ENCODE results near the gene IDH3B. TPM values are rescaled to one million over a fixed set of nuclear protein-coding genes. Genes with fewer than 3 reads are reported as not detected.
A peak's percentile ranks its signal among the peaks of the same experiment; 100 is the strongest.

IDH3B gene
- total and polyA plus RNA-seq, 9 of the 15 experiments (the other 6 are each of a cell fraction or from before 2014, with no cell fraction given): 91.7 to 224 (median 155) TPM

DNA sequence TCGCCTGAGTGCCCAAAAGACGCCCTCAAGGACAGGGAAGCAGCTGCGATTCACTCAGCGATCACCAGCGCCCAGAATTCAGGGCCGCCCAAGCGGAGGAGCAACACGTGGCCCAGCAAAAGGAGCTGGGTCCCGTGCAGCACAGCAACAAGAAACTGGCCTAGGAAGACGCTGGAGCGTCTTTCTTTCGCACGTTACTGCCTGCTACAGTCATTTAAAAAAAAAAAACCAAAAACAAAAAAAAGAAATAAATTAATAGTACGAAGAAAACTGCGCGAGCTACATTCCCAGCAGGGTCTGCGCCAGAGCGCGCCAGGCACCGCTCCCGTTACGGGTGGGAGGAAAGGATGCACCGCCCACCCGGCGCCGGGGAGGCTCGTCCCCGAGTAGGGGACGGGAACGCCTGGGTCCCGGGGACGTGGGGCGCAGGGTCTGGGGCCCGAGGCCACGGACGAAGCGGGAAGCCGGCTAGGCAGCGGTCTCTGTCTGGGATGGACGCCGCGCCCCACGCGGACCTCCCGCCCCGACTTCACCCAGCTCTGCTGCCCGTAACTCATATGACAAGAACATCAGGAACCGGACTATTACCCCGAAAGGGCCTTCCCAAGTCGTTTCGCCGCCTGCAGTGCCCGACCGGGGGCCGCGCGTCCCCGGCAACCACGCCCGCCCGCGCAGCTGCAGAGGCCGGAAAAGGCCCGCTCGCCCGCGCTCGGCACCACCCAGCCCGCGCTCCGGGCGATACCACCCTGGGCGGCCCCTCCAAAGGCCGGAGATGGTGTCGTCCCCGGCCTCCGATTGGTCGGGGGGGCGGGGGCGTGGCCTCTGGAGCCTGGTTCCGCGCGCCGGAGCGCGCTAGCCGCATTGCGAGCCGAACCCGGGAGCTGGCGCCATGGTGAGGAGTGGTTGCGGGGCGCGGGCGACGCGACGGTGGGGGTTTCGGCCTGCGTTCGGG lies 12.0 kb downstream of the IDH3B start, which contains the start of gene NOP56 (continued):
- TF ChIP-seq, protein P1, sequence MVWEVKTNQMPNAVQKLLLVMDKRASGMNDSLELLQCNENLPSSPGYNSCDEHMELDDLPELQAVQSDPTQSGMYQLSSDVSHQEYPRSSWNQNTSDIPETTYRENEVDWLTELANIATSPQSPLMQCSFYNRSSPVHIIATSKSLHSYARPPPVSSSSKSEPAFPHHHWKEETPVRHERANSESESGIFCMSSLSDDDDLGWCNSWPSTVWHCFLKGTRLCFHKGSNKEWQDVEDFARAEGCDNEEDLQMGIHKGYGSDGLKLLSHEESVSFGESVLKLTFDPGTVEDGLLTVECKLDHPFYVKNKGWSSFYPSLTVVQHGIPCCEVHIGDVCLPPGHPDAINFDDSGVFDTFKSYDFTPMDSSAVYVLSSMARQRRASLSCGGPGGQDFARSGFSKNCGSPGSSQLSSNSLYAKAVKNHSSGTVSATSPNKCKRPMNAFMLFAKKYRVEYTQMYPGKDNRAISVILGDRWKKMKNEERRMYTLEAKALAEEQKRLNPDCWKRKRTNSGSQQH (CRISPR knock-in tag; IDR thresholded peaks at IDR 0.05): no peak
- TF ChIP-seq ZNF436 (CRISPR knock-in tag; IDR thresholded peaks at IDR 0.05): no peak
- TF ChIP-seq L3MBTL2 (IDR thresholded peaks at IDR 0.05): peak; percentile 77
- 0 out of 2 replicates have a peak, but pooled peaks have one; percentile 7 for TF ChIP-seq ZKSCAN1 (IDR thresholded peaks at IDR 0.05; ENCODE audit: low read depth, low read length)
- no peak for TF ChIP-seq ESRRA (IDR thresholded peaks at IDR 0.05; ENCODE audit: borderline replicate concordance, low read depth)
- no peak for TF ChIP-seq HDAC3 (IDR thresholded peaks at IDR 0.05; ENCODE audit: borderline replicate concordance, partially characterized antibody)
- no peak for TF ChIP-seq ZNF551 (CRISPR knock-in tag; IDR thresholded peaks at IDR 0.05)
- TF ChIP-seq ETS1 (conservative IDR thresholded peaks at IDR 0.05; ENCODE audit: control insufficient read depth, low read depth, low read length): peak; percentile 75
- TF ChIP-seq SFPQ (IDR thresholded peaks at IDR 0.05; ENCODE audit: low read depth, low read length): no peak
- TF ChIP-seq POLR3A (IDR thresholded peaks at IDR 0.05; ENCODE audit: borderline replicate concordance, extremely low read depth, insufficient read depth, insufficient read length): no peak
- no peak for TF ChIP-seq ZNF124 (CRISPR knock-in tag; IDR thresholded peaks at IDR 0.05)
- TF ChIP-seq BMI1 (IDR thresholded peaks at IDR 0.05; ENCODE audit: low read length): no peak
- TF ChIP-seq, protein P2, sequence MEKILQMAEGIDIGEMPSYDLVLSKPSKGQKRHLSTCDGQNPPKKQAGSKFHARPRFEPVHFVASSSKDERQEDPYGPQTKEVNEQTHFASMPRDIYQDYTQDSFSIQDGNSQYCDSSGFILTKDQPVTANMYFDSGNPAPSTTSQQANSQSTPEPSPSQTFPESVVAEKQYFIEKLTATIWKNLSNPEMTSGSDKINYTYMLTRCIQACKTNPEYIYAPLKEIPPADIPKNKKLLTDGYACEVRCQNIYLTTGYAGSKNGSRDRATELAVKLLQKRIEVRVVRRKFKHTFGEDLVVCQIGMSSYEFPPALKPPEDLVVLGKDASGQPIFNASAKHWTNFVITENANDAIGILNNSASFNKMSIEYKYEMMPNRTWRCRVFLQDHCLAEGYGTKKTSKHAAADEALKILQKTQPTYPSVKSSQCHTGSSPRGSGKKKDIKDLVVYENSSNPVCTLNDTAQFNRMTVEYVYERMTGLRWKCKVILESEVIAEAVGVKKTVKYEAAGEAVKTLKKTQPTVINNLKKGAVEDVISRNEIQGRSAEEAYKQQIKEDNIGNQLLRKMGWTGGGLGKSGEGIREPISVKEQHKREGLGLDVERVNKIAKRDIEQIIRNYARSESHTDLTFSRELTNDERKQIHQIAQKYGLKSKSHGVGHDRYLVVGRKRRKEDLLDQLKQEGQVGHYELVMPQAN (IDR thresholded peaks at IDR 0.05; ENCODE audit: borderline replicate concordance): peak; percentile 87
- TF ChIP-seq TCFL5 (CRISPR knock-in tag; conservative IDR thresholded peaks at IDR 0.05): no peak
- no peak for TF ChIP-seq ZNF121 (CRISPR knock-in tag; conservative IDR thresholded peaks at IDR 0.05)
- TF ChIP-seq NFIC (IDR thresholded peaks at IDR 0.05): no peak
- TF ChIP-seq ZNF445 (CRISPR knock-in tag; IDR thresholded peaks at IDR 0.05; ENCODE audit: low read depth): no peak
- TF ChIP-seq ZZZ3 (IDR thresholded peaks at IDR 0.05): no peak
- no peak for TF ChIP-seq TFAM (CRISPR knock-in tag; conservative IDR thresholded peaks at IDR 0.05)
- TF ChIP-seq RBM15 (IDR thresholded peaks at IDR 0.05; ENCODE audit: insufficient read depth, low read length): no peak
- no peak for TF ChIP-seq RFX5 (IDR thresholded peaks at IDR 0.05; ENCODE audit: low read depth, low read length)

All from K562 (cell line).